ENCODE data around the gene SCN11A.

Gene SCN11A

DNA sequence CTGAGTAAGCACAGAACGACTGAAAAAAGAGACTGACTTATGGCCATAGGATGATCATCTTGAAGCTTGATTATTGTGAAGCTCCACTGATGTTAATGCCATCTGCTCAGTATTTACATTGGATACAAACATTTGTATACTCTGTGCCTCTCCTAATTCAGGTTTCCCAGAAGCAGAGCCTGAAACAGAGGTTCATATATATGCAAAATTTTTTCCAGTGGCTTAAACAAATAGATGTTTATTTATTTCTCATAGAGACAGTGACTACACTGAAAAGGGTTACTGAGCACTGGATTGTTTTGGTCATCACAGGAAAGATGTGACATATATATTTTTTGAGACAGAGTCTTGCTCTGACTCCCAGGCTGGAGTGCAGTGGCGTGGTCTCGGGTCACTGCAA is 36.3 kb downstream of the SCN11A start:
- TF ChIP-seq EGR1 (IDR thresholded peaks at IDR 0.05) (no peak), CREB1 (IDR thresholded peaks at IDR 0.05; ENCODE audit: low read depth) (no peak), NFIC (IDR thresholded peaks at IDR 0.05) (no peak), CEBPB (IDR thresholded peaks at IDR 0.05) (no peak), FOXM1 (IDR thresholded peaks at IDR 0.05; ENCODE audit: borderline replicate concordance, low read depth) (no peak), TCF12 (IDR thresholded peaks at IDR 0.05; ENCODE audit: low read depth) (no peak), EP300 (IDR thresholded peaks at IDR 0.05; ENCODE audit: borderline replicate concordance) (no peak), ZBTB7A (IDR thresholded peaks at IDR 0.05; ENCODE audit: low read depth) (no peak)
- TF ChIP-seq, protein P1, sequence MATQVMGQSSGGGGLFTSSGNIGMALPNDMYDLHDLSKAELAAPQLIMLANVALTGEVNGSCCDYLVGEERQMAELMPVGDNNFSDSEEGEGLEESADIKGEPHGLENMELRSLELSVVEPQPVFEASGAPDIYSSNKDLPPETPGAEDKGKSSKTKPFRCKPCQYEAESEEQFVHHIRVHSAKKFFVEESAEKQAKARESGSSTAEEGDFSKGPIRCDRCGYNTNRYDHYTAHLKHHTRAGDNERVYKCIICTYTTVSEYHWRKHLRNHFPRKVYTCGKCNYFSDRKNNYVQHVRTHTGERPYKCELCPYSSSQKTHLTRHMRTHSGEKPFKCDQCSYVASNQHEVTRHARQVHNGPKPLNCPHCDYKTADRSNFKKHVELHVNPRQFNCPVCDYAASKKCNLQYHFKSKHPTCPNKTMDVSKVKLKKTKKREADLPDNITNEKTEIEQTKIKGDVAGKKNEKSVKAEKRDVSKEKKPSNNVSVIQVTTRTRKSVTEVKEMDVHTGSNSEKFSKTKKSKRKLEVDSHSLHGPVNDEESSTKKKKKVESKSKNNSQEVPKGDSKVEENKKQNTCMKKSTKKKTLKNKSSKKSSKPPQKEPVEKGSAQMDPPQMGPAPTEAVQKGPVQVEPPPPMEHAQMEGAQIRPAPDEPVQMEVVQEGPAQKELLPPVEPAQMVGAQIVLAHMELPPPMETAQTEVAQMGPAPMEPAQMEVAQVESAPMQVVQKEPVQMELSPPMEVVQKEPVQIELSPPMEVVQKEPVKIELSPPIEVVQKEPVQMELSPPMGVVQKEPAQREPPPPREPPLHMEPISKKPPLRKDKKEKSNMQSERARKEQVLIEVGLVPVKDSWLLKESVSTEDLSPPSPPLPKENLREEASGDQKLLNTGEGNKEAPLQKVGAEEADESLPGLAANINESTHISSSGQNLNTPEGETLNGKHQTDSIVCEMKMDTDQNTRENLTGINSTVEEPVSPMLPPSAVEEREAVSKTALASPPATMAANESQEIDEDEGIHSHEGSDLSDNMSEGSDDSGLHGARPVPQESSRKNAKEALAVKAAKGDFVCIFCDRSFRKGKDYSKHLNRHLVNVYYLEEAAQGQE (IDR thresholded peaks at IDR 0.05; ENCODE audit: low read depth) = no peak

DNA sequence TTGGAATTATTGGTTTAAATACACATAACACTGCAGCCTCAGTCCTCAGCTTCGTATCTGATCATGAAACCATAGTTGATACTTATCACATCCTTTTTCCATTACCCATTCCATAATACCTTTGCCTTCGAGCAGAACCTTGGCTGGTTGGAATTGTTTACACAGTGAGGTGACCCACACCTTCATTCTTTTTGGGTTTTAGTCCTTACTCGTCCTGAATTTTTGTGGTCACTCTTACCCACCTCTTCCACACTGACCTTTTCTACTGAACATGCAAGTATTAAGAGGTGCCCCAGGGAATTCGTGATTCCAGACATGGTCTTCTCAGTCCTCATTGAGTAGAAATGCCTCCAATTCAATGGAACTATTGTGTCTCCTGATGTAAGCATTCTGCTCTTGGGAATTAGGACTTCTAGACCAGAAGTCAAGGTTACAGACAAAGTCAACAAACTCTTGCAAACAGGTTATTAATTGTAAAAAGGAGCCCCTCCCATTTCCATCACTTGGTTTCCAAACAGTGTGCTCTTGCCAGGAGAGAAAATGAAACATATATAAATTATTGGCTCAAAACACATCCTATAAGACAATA is 37.7 kb downstream of the SCN11A start:
- TF ChIP-seq FOXM1 (IDR thresholded peaks at IDR 0.05; ENCODE audit: borderline replicate concordance, low read depth) (no peak), ZBTB7A (IDR thresholded peaks at IDR 0.05; ENCODE audit: low read depth) (no peak), RAD21 (IDR thresholded peaks at IDR 0.05; ENCODE audit: low read depth) (no peak), NFIC (IDR thresholded peaks at IDR 0.05) (no peak), TAF1 (IDR thresholded peaks at IDR 0.05; ENCODE audit: low read depth) (no peak)
- TF ChIP-seq, protein P2, sequence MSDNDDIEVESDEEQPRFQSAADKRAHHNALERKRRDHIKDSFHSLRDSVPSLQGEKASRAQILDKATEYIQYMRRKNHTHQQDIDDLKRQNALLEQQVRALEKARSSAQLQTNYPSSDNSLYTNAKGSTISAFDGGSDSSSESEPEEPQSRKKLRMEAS (IDR thresholded peaks at IDR 0.05) = no peak

DNA sequence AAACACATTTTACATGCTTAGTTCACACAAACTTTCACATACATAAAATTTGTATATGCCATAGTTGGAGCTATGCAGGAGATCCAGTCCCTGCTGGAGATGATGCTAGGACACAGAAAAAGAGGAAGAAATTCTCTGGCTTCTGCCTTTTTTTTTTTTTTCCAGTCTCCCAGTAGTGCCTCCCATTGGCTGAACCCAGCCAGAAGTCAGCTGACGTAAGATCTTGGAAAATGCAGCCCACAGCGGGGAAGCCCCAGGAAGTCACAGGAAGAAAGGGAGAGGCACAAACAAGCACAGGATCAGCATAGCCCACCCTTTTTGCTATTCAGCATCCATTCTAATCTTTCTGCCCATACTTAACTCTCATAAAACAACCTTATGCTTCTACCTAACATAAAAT is 38.5 kb downstream of the SCN11A start:
- TF ChIP-seq, protein P3, sequence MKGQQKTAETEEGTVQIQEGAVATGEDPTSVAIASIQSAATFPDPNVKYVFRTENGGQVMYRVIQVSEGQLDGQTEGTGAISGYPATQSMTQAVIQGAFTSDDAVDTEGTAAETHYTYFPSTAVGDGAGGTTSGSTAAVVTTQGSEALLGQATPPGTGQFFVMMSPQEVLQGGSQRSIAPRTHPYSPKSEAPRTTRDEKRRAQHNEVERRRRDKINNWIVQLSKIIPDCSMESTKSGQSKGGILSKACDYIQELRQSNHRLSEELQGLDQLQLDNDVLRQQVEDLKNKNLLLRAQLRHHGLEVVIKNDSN (IDR thresholded peaks at IDR 0.05) = no peak
- TF ChIP-seq CREB1 (IDR thresholded peaks at IDR 0.05; ENCODE audit: low read depth) (no peak), FOXM1 (IDR thresholded peaks at IDR 0.05; ENCODE audit: borderline replicate concordance, low read depth) (no peak)

DNA sequence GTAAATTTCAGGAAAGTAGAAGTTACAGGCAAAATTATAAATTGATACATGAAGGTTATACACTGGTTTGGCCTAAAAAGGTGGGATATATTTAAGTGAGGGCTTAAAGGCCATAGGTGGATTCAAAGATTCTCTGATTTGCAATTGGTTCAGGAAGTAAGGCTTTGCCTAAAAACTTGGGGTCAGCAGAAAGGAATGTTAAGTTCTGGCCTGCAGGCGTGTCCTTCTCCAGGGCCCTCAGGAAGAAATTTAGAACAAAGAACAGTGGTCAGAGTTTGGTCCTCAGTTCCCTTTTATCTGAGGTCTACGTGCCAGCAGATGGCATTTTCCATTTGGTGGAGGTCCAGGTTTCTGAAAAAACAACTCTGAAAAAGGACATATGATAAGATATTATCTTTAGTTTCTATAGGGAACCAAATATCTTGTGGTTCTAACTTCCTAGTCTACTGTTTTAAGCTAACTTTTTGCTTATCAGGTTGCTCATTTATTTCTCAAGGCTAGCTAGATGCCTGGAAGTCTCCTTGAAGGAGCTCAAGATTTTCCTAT is 40.5 kb downstream of the SCN11A start:
- TF ChIP-seq YY1 (IDR thresholded peaks at IDR 0.05; ENCODE audit: low read depth) (no peak), CREB1 (IDR thresholded peaks at IDR 0.05; ENCODE audit: low read depth) (no peak), EP300 (IDR thresholded peaks at IDR 0.05; ENCODE audit: borderline replicate concordance) (no peak)
- TF ChIP-seq, protein P1 (IDR thresholded peaks at IDR 0.05; ENCODE audit: low read depth) = no peak

DNA sequence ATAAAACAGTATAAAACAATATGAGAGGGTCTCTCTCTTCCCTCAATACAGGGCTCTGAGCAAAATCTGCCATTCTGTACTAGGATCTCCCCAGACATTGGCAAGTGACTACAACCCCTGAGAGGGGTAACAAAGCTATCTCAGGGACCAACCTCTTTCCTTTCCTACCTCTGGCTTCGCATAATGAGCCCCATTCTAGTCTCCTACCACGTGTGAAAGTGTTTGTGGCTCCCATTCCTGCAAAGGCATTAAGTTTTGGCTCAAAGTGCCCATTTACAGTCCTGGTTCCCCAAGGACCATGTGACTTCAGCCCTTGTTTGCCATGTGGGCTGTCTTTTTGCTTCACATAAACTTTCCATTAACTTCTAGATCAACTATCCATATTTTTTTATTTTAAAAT is 46.4 kb downstream of the SCN11A start:
- TF ChIP-seq TAF1 (IDR thresholded peaks at IDR 0.05; ENCODE audit: low read depth) (no peak), YY1 (IDR thresholded peaks at IDR 0.05; ENCODE audit: low read depth) (no peak), CEBPB (IDR thresholded peaks at IDR 0.05) (no peak), EGR1 (IDR thresholded peaks at IDR 0.05) (no peak), FOXM1 (IDR thresholded peaks at IDR 0.05; ENCODE audit: borderline replicate concordance, low read depth) (no peak), RAD21 (IDR thresholded peaks at IDR 0.05; ENCODE audit: low read depth) (no peak), TCF12 (IDR thresholded peaks at IDR 0.05; ENCODE audit: low read depth) (no peak), ZBTB7A (IDR thresholded peaks at IDR 0.05; ENCODE audit: low read depth) (no peak), TEAD4 (IDR thresholded peaks at IDR 0.05) (no peak), NFIC (IDR thresholded peaks at IDR 0.05) (no peak), CREB1 (IDR thresholded peaks at IDR 0.05; ENCODE audit: low read depth) (no peak)
- TF ChIP-seq, protein P1 (IDR thresholded peaks at IDR 0.05; ENCODE audit: low read depth) = no peak
- TF ChIP-seq, protein P3 (IDR thresholded peaks at IDR 0.05) = no peak
- TF ChIP-seq, protein P2 (IDR thresholded peaks at IDR 0.05) = no peak
